Activated T-helper 1 cell treated with anti-CD3 and anti-CD28 coated beads, Interleukin-12 subunit alpha, Interleukin-12 subunit beta, Interleukin-2, Interleukin-4 antibody, amounts not matched to agents 30 ng/mL and 10 ng/mL and 1 ng/mL, durations not matched to agents 14 hours and 24 hours and 36 hours (primary cell): Measurements from ENCODE around the gene CAMTA1. TPM values are rescaled to one million over a fixed set of nuclear protein-coding genes. Genes with fewer than 3 reads are reported as not detected.
"Not testable (repeated sequence)": the region's sequence is repeated elsewhere in the genome, so short reads cannot be mapped to it uniquely, and the experiment has no call there.

Source experiments
- DNase-seq: peaks from one replicate; pipeline ENCODE4 v3.0.0; 2021; ENCODE audit warnings: low spot score
- H3K27ac Mint-ChIP-seq: one replicate; pipeline ENCODE4 v1.8.0; 2021; ENCODE audit warnings: mild to moderate bottlenecking, mixed read lengths
- H3K27me3 Mint-ChIP-seq: one replicate; pipeline ENCODE4 v1.8.0; 2022; ENCODE audit warnings: mild to moderate bottlenecking, moderate library complexity, mixed read lengths; ENCODE audit not compliant: insufficient read depth
- H3K36me3 Mint-ChIP-seq: one replicate; pipeline ENCODE4 v1.8.0; 2021; ENCODE audit warnings: low read depth, mixed read lengths
- H3K4me1 Mint-ChIP-seq: one replicate; pipeline ENCODE4 v1.8.0; 2021; ENCODE audit warnings: low read depth, mixed read lengths
- H3K4me3 Mint-ChIP-seq: one replicate; pipeline ENCODE4 v1.8.0; 2021; ENCODE audit warnings: mild to moderate bottlenecking, moderate library complexity, mixed read lengths
- H3K9me3 Mint-ChIP-seq: one replicate; pipeline ENCODE4 v1.8.0; 2021; ENCODE audit warnings: mixed read lengths
- intact Hi-C: fragments of 100-400 bp; cut with micrococcal nuclease; formaldehyde crosslinking; loops from one replicate; pipeline ENCODE4 v1.15.1; 2024
- total RNA-seq: library from RNA; stranded (reverse); gene quantifications from 2 replicates; pipeline ENCODE4 v1.2.3, GENCODE V29; 2022

Gene CAMTA1
- total RNA-seq, 1 donor from 2014 or later: 57.2 TPM

DNA sequence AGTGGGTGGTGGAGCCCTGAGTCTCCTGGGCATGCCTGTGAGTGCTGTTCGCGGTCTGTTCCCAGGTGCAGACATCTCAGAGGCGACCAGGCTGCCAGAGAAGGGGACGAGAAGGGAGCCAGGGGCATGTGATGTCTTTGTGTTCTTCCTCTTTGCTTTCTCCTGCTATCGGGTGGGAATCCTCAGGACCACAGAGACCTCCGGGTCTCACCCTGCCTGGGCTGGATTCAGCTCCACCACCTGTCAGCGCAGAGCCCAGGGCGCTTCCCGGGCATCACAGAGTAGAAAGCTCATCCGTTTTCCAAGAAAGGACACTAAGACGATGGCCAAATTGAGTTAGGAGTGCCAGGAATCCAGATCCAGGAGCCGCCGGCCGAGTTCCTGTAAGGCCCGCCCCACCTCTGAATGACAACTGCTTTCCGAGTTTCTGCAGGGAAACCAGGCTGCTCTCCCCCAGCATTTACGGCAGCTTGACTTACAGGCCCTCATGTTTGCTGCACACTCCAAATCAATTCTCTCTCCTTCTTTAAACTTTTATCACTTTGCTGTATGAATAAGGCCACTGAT, 130.8 kb downstream of the CAMTA1 start:
- no peaks in the 10 kb centered on the region for H3K36me3 Mint-ChIP-seq
- DNase-seq: no peak
- H3K27ac Mint-ChIP-seq: no peak overlapping the region
- H3K27me3 Mint-ChIP-seq: peaks cover 6% of the 10 kb centered on the region
- H3K4me3 Mint-ChIP-seq: no peak overlapping the region
- intact Hi-C loops: no loop called here
- H3K9me3 Mint-ChIP-seq: no peaks in the 10 kb centered on the region
- peaks cover 8% of the 10 kb centered on the region for H3K4me1 Mint-ChIP-seq

DNA sequence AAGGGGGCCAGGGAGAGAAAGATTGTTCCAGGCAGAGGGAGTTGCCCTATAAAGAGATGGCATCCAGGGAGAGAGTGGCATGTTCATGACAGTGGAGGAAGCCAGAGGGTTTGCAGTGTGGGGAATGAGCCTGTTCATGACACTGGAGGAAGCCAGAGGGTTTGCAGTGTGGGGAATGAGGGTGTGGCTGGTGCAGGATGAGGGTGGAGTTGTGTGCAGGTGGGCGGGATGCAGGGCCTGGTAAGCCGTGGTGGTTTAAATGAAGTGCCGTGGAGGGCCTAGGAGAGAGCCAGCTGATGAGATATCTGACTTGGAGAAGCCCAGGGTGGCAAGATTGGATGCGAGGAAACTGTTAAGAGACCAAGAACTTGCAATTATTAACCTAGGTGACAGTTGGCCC, 131.8 kb downstream of the CAMTA1 start:
- Mint-ChIP-seq H3K27ac (no peak overlapping the region), H3K27me3 (peaks cover 6% of the 10 kb centered on the region), H3K4me3 (no peak overlapping the region), H3K9me3 (no peaks in the 10 kb centered on the region), H3K4me1 (peaks cover 8% of the 10 kb centered on the region), H3K36me3 (no peaks in the 10 kb centered on the region)
- intact Hi-C loops: no loop called here
- DNase-seq: no peak

DNA sequence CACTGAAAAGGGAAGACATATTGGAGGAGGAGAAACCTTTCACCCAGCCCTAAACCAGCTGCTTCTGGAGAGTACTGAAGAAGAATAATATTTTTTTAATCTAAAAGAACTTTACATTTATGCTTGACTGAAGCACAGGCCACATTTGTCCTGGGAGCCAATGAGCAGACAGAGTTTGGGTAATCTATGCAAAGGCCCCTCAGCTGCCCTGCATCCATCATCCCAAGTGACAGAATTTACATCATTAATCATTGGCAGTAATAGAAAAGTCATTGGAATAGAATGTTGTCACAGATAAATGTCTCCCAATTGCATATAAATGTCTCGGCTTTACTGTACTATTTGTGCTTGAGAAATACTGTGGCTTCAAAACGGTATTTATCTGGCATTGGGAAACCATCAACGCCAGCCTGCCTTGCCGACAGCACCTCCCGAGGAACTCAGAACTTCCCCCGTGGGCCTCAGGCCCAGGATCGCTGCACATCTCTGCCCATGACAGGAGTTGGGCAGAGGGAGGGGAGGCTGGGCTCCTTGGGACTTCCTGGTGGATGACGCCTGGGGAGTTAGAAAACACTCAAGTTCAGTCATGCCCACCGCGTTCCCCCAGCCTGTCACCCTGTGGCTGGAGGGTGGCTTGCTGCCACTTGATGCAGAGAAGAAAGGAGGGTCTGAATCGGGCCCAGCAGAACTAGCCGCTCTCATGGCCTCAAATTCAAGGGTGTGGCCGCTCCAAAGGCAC, 133.1 kb downstream of the CAMTA1 start:
- H3K36me3 Mint-ChIP-seq: no peaks in the 10 kb centered on the region
- intact Hi-C loops: no loop called here

DNA sequence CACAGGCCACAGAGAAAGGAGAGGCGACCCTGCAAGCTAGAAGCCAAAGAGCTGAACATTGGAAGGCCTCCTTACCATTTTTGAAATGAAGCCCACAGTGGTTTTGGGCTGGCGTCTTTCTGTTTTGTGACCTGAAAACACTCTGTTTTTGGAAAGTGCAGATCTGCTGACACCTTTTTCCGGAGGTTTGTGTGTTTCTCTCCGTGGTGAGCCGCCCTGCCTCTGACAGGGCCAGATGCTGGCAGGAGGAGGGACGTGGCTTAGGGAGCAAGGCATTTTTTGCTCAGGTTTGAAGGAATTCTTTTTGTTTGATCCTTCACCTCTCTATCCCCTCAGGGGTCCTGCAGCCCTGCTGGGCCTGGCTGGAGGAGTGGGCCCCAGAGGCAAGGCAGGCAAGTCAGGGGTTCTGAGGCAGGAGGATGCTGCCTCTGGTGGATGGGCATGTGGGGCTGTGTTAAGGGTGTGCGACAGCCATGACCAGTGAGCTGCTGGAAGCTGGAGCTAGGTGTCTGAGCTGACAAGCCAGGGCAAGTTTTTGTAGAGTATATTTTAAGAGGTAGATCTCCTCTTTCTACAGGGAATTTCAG, 133.8 kb downstream of the CAMTA1 start:
- peaks cover 8% of the 10 kb centered on the region for H3K4me1 Mint-ChIP-seq
- intact Hi-C loops: no loop called here
- H3K9me3 Mint-ChIP-seq: no peaks in the 10 kb centered on the region
- H3K27ac Mint-ChIP-seq: no peak overlapping the region
- DNase-seq: no peak
- peaks cover 6% of the 10 kb centered on the region for H3K27me3 Mint-ChIP-seq
- H3K36me3 Mint-ChIP-seq: no peaks in the 10 kb centered on the region
- no peak overlapping the region for H3K4me3 Mint-ChIP-seq

More for the DNA sequence above, 133.1 kb downstream of the CAMTA1 start:
- no peak for DNase-seq
- Mint-ChIP-seq H3K4me3 (no peak overlapping the region), H3K4me1 (peaks cover 8% of the 10 kb centered on the region), H3K9me3 (no peaks in the 10 kb centered on the region), H3K27ac (no peak overlapping the region), H3K27me3 (peaks cover 6% of the 10 kb centered on the region)

DNA sequence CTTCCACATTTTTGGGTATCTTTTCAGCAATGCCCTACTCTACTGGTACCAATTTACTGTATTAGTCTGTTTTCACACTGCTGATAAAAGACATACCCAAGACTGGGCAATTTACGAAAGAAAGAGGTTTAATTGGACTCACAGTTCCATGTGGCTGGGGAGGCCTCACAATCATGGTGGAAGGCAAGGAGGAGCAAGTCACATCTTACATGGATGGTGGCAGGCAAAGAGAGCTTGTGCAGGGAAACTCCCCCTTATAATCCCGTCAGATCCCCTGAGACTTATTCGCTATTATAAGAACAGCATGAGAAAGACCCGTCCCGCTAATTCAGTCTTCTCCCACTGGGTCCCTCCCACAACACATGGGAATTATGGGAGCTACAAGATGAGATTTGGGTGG, 136.3 kb downstream of the CAMTA1 start:
- H3K4me3 Mint-ChIP-seq, H3K36me3 Mint-ChIP-seq, intact Hi-C loops, H3K9me3 Mint-ChIP-seq, H3K27ac Mint-ChIP-seq, H3K27me3 Mint-ChIP-seq, H3K4me1 Mint-ChIP-seq, DNase-seq: not testable (repeated sequence)

DNA sequence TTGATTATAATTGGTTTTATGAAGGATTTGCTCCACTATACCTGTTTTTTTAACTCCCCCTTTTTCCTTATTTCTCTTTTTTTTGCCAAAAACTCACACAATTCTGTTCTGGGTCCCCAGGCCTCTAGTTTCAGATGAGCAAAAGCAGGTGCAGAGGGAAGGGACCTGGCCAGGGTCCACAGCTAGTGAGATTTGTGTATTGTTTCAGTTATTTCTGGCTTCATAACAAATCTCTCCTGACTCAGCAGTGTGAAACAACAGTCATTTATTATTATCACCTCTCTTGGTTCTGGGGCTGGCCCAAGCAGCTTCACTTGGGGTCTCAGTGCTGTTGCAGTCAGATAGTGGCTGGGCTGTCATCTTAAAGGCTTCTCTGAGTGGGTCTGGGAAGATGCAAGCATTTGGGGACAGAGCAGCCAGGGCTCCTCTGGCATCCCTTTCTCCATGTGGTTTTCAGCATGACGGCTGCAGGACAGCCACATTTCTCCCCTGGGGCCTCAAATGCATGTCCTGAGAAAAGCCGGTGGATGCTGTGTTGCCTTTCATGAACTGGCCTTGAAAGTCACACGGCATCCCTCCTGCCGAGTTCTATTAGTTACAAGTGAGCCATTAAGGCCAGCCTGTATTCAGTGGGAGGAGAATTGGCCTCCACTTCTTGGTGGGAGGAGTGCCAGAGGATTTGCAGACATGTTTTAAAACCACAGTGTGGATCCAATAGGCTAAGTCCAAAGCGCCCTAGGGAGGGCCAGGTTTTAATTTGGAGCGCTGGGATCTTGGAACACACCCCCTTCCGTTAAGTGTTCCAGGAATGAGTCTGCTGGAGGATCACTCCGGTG, 137.1 kb downstream of the CAMTA1 start:
- no peak overlapping the region for H3K27ac Mint-ChIP-seq
- no peak overlapping the region for H3K4me3 Mint-ChIP-seq
- no peaks in the 10 kb centered on the region for H3K27me3 Mint-ChIP-seq
- H3K4me1 Mint-ChIP-seq: no peaks in the 10 kb centered on the region
- intact Hi-C loops: no loop called here
- DNase-seq: no peak
- H3K9me3 Mint-ChIP-seq: no peaks in the 10 kb centered on the region
- H3K36me3 Mint-ChIP-seq: no peaks in the 10 kb centered on the region

DNA sequence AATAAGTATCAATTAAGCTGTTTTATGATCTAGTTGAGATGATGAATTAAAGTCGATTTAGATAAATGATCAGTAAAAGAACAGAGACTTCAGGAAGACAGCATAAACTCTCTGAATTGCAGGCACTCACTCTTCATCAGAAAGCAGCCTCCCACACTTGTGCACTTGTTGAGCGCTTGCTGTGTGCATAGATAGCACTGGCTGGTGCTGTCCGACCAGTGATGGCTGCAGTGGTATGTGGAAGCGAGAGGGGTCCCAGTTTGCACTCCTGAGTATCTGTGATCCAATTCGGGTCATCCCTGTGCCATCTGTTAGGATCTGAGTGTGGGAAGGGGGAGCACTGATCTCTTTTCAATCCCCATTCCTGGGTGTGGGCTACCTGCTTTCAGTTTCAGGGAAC, 137.8 kb downstream of the CAMTA1 start:
- Mint-ChIP-seq H3K4me3 (no peak overlapping the region), H3K27ac (no peak overlapping the region), H3K4me1 (no peaks in the 10 kb centered on the region), H3K9me3 (no peaks in the 10 kb centered on the region), H3K27me3 (no peaks in the 10 kb centered on the region), H3K36me3 (no peaks in the 10 kb centered on the region)
- intact Hi-C loops: no loop called here
- no peak for DNase-seq

DNA sequence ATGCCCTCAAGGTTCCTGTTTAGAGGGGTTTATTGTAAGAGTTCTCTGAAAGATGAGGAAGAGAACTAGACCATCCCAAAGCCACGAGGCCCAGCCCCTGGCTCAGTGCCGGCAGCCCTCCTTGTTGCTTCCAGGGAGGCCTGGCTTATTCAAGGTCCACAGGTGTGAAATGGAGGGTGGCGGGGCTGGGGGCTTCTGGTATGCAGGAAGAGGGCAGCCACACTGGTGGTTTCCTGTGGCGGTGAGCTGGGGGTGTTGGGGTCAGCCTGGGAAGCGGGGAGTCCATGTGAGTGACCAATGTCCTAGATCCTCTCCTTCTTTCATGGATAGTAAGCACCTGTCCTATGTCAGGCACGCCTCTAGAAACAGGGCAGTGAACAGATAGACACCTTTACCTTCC, 138.2 kb downstream of the CAMTA1 start:
- no peaks in the 10 kb centered on the region for H3K27me3 Mint-ChIP-seq
- intact Hi-C loops: no loop called here
- no peak overlapping the region for H3K27ac Mint-ChIP-seq
- H3K9me3 Mint-ChIP-seq: no peaks in the 10 kb centered on the region
- DNase-seq: no peak
- H3K36me3 Mint-ChIP-seq: no peaks in the 10 kb centered on the region
- no peak overlapping the region for H3K4me3 Mint-ChIP-seq
- H3K4me1 Mint-ChIP-seq: no peaks in the 10 kb centered on the region

DNA sequence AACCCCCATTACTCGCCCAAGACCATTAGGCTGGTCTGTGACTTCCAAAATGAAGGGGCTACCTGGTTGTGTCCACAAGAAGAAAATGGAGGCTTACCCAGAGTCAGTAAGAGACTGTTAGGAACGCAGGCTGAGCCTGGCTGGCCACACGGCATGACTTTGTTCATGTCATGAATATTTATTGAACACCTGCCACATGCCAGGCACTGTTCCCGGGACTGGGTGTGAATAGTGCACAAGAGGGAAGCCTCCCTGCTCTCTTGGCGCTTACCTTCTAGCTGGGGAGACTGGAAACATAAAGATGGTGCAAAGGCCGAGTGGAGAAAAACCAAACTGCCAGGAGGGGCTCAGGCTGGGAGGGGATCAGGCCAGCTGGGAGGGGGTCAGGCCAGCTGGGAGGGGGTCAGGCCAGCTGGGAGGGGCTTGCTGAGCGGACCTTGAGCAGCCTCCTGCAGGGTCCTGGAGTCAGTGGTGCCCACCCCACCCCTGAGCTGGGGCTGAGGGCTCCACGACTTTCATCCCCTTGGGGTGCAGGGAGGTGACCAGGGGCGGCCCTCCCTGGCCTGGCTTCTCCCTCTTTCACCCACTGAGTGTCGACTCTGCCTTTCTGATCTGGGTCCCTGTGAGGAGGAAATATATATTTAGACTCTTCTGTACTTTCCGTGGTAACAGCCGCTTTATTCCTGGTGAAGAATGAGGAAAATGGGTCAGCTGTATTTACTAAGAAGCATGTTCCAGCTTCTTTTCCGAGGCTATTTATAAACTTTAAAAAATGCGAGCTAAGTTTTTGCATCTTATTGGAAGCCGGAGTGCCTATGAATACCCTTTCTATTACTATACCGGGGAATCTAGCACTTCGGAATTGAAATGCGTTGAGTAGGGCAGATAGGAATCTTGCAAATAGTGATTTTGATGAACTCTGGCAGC, 139.0 kb downstream of the CAMTA1 start:
- intact Hi-C loops: no loop called here
- no peak for DNase-seq

DNA sequence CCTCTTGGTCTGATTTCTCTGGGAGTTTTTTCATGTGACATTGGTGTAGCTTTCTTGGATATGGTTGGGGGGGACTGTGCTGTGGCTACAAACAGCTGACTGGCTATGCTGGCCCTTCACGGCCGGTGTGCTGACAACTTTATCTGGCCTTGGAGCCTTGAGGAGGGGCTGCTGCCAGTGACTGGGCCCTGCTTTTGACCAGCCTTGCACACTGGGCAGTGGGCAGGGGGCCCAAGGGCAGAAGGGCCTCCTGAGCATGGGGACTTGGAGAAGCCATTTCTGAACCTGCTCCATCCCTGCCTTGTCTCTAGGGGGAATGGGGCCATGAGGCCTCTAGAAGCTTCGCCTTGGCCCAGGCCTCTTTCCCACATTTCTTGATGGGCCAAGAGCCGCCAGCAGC, 139.6 kb downstream of the CAMTA1 start:
- Mint-ChIP-seq H3K27ac (no peak overlapping the region), H3K4me1 (no peaks in the 10 kb centered on the region), H3K27me3 (peaks cover 2% of the 10 kb centered on the region), H3K9me3 (no peaks in the 10 kb centered on the region), H3K4me3 (no peak overlapping the region), H3K36me3 (no peaks in the 10 kb centered on the region)
- DNase-seq: no peak
- intact Hi-C loops: no loop called here

More for the DNA sequence above, 139.0 kb downstream of the CAMTA1 start:
- H3K27ac Mint-ChIP-seq: no peak overlapping the region
- no peaks in the 10 kb centered on the region for H3K36me3 Mint-ChIP-seq
- H3K4me3 Mint-ChIP-seq: no peak overlapping the region
- peaks cover 2% of the 10 kb centered on the region for H3K27me3 Mint-ChIP-seq
- no peaks in the 10 kb centered on the region for H3K9me3 Mint-ChIP-seq
- no peaks in the 10 kb centered on the region for H3K4me1 Mint-ChIP-seq

DNA sequence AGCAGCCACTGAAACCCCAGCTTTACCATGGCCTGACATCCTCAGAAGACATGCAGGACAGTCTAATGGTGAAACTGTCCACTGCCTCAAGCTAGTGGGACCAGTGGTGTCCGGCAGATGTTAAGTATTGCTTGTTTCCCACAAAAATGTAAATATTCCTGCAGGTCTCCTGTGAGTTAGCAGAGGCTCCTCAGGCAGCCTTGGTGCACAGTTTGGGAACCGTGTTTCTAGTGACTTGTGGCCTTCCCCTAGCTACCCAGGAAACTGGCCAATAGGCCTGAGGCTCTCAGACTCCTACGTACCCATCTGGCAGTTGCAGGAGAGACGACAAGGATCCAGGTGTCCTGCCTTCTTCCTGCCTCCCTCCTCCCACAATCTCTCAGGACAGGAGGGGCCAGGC, 142.4 kb downstream of the CAMTA1 start:
- no peaks in the 10 kb centered on the region for H3K36me3 Mint-ChIP-seq
- H3K27me3 Mint-ChIP-seq: peaks cover 2% of the 10 kb centered on the region
- no peak for DNase-seq
- no peaks in the 10 kb centered on the region for H3K4me1 Mint-ChIP-seq
- H3K4me3 Mint-ChIP-seq: no peak overlapping the region
- intact Hi-C loops: no loop called here
- H3K27ac Mint-ChIP-seq: no peak overlapping the region
- no peaks in the 10 kb centered on the region for H3K9me3 Mint-ChIP-seq

DNA sequence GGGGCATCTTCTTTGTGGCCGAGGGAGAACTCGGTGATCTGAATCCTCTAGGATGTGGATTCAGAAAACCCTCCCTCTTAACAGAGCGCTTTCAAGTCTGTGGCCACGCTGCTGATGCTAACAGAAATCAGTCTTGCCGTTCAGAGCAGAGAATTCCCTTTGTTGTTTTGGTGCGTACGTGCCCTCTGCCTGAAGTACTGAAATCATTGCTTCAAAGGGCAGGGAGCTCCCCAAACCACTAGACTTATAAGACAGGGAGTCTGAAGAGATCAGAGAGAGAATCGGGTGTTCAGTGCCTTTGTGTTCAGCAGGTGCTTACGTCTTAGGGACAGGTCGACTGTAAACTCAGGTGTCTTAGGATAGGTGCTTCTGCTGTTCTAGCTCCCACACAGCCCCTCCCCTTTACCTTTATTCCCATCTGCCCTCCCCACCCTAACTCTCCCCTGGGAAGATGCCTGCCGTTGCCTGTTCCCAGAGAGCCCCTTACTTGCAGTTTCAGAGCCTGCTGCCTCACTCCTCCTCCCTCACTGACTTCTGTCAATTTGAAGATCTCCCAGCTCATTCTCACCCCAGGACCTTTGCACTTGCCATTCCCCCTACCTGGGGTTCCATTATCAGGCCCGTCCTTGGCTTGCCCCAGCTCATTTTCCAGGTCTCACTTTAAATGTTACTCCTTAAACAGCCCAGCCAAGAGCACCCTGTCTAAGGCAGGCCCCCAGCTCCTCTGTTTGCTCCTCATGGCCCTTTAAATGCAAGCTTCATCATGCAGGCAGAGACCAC, 143.0 kb downstream of the CAMTA1 start:
- Mint-ChIP-seq H3K27me3 (peaks cover 2% of the 10 kb centered on the region), H3K36me3 (no peaks in the 10 kb centered on the region), H3K27ac (no peak overlapping the region), H3K9me3 (no peaks in the 10 kb centered on the region), H3K4me1 (no peaks in the 10 kb centered on the region), H3K4me3 (no peak overlapping the region)
- intact Hi-C loops: no loop called here
- DNase-seq: no peak
